Measurements from ENCODE around the gene CARD11.

- TF ChIP-seq EP300 (conservative IDR thresholded peaks at IDR 0.05; ENCODE audit: poor library complexity, severe bottlenecking): no peak
- no peak for TF ChIP-seq CTCF (IDR thresholded peaks at IDR 0.05; ENCODE audit: poor library complexity, severe bottlenecking)
- TF ChIP-seq EZH2 (IDR thresholded peaks at IDR 0.05; ENCODE audit: borderline replicate concordance, insufficient read depth, low read length, poor library complexity, severe bottlenecking): no peak
- TF ChIP-seq POLR2AphosphoS5 (IDR thresholded peaks at IDR 0.05): peak; percentile 41
Measured at GRCh38 chr7:2892549-2892948, 151.1 kb downstream of the CARD11 start.
